HG03432 (cell line): ENCODE measurements around the gene ATE1.
"Not testable (repeated sequence)": the region's sequence is repeated elsewhere in the genome, so short reads cannot be mapped to it uniquely, and the experiment has no call there.

Experiments
- ATAC-seq: cut with Tn5 transposase; IDR thresholded peaks from one replicate; pipeline ENCODE4 v1.9.1; 2021; ENCODE audit warnings: mild to moderate bottlenecking, moderate library complexity; ENCODE audit not compliant: unreplicated experiment

The ATE1 gene

GRCh38 chr10:121927841-121928527 is at the start of gene ATE1:
Gene ATE1, minus strand, starts transcription at chr10:121928031. Its CDS starts 82 bp downstream, at chr10:121927949.
- ATAC-seq, result peak; percentile 89

GRCh38 chr10:121976607-121977006 is 48.8 kb upstream of the ATE1 start:
- no peak for ATAC-seq

GRCh38 chr10:121975295-121976086 is 47.7 kb upstream of the ATE1 start:
- no peak for ATAC-seq

- ATAC-seq, result peak; percentile 91
Observed at GRCh38 chr10:121974535-121975294, 46.9 kb upstream of the ATE1 start, which contains the start of gene NSMCE4A. Gene NSMCE4A, minus strand, starts transcription at chr10:121975217. Its CDS starts 52 bp downstream, at chr10:121975165.

DNA sequence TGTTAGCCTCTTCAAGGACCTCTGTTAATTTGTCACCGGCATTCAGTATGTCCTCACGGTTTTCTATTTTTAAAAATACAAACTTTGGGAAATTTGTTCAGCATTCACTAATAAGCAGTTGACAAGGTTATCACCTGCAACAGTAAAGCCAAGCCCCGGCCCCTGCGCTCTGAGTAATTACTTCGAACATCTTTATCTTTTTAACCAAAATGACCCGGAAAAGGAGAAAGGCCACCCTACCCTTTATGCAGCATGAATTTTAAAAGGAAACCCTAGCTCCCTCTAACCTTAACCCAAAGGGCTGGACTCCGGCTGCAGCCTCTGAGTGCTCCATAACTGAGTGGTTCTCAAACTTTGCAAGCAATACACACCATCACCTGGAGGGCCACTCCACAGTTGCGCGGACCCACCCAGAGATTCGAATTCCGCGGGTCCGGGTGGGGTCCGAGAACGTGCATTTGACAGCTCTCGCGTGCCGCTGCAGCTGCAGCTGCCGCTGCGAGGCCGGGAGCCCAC is 46.2 kb upstream of the ATE1 start:
- peak; percentile 21 for ATAC-seq

- ATAC-seq, result not testable (repeated sequence)
Observed at GRCh38 chr10:121969086-121969485, 41.3 kb upstream of the ATE1 start.

- ATAC-seq, result no peak
Observed at GRCh38 chr10:121965996-121966395, 38.2 kb upstream of the ATE1 start.

DNA sequence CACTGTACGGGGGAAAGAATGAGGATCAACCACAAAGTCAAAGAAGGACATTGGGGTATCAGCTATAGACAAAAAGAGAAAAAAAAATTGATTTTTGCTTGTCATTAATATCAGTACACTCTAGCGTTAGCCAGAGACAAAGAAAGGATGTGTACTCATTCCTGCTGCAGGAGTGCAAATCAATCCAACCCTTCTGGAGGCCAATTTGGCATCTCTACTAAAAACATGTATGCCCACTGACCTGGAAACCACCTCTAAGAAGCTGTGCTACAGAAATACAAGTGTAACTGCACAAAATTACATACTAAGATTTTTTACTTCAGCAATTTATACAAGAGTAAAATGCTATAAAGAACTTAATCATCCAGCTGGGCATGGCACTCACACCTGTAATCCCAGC is 33.6 kb upstream of the ATE1 start:
- ATAC-seq, result no peak

DNA sequence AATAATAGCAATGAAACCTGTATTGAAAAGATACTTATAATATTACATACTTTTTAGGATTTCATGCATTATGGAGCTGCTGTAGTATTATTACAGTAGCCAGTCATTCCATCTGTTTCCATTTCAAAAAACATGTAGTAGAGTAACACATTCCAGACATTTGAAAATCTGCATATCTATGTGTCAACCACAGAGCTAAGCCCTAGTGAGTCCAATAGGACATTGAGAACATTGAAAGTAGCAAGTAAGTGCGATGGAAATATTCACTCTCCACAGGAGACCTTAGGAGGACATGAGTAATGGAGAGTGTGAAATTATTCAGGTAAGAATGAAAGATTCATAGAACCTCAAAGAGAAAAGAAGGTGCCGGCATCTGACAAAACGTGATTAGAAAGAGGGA is 31.8 kb upstream of the ATE1 start:
- ATAC-seq, result no peak

DNA sequence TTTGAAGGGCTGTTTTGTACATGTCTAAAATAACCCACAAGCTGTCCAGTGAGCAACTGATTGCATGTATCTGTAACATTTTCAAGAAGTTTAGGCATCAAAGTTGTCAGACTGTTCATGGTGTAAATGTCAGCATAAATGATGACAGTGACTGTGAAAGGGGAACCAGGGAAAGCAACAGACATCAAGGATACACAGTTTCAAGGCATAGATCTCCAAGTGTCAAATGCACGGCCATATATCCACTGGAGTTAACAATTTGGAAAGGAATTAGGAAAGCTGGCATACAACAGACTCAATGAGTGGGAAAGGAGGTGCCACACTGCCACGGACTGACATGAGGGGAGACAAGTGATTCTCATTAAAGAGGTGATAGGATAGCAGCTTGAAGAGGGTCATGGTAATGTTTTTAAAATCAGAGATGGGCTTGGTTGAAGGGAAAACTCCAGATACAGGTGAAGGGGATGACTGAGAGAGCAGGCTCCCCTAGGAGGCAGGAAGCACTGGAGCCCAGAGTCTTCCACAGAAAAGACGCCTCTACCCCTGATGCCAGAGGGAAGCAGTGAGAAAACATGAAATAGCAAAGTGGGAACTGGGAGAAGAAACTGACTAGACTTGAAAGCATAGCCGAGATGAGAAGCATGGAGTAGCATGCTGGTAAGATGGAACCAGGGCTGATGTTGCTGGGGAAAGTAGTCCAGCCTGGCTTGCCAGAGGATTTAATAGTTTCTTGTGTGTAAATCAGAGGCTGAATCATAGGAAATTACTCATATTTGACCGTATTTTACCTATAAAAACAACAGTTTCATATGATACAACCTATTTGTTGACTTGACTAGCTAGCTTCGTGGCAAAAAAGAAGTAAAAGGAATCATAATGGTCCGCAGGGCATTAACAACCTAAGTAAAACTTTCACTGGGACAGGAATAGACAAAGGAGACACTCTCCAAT is 28.6 kb upstream of the ATE1 start:
- no peak for ATAC-seq

DNA sequence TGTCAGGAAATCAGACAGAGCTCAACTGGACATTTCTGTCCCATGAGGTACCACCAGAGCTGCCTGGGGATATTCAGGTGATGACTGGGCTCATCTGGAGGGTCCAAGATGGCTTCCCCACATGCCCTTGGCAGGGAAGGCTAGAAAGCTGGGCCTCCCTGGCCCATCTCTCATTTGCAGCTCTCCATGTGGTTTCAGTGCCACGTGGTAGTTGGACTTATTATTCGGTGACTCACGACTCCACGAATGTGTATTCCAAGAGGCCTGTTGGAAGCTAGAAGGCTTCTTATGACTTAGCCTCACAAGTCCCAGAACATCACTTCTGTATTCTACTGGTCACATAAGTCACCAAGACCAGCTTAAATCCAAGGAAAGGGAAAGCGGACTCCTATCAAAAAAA is 24.4 kb upstream of the ATE1 start:
- no peak for ATAC-seq

DNA sequence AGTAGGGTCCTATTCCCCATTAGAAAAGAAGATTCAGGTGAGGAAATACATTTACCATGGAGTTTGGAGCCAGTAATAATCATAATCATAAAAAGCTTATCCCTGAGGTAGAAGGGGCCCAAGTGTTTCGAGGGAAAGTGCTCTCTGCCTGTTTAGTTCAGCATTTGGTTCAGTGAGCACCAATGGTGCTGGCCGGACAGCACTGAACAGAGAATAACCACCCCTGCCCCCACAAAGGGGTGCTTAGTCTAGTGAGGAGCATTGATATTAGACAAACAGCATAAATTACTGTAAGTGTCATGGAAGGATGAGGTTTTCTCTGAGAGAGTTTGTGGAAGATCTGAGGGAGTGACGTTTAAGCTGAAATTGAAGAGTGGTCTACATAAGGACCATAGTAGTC is 21.6 kb upstream of the ATE1 start:
- ATAC-seq, result no peak

DNA sequence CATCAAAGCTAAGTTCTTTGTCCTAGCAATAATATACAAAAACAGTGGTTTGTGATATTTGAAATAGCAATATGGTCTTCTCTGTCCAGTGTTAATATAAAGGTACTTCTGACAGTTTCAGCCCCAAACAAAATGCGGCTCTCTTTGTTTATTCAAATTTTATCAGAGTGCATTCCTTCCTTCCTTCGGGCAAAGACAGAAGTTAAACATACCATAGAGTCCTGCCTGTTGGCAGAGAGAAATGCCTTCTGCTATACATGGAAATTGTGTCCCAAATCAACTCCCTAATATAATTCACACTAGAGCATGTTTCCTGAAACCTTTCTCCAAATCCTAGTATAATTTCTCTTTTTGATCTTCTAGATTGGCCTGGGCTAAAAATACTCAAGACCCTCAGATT is 21.2 kb upstream of the ATE1 start:
- ATAC-seq, result no peak

GRCh38 chr10:121947343-121948330 is 19.8 kb upstream of the ATE1 start:
- no peak for ATAC-seq

DNA sequence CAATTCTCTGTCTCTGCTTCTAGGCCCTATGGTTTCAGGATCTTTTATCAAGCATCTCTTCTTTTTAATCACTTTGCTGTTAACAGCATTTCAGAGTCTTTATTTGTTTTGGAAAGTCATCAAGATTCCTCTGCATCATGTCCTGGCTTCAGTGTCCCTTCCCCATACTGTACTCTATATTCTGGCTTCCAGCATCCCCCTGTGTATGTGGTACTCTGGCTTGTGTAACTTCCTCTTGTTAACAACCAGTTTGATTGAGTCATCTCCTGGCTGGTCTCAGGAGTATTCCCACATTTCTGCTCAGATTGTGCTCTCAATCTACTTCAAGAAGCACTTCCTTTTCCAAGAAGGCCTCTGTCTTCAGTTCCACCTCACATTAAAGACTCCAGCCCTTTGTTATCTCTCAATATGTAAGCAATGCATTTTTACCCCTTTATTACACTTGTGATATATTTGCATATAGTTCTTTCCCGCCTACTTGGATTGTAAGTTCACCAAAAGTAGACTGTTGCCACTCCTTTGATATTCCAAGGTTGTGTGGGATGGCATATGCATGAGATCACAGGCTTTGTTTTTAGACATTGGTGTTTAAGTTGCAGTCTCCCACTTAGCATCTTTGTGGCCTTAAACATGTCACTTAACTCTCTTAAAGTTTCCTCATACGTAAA is 15.1 kb upstream of the ATE1 start:
- no peak for ATAC-seq

DNA sequence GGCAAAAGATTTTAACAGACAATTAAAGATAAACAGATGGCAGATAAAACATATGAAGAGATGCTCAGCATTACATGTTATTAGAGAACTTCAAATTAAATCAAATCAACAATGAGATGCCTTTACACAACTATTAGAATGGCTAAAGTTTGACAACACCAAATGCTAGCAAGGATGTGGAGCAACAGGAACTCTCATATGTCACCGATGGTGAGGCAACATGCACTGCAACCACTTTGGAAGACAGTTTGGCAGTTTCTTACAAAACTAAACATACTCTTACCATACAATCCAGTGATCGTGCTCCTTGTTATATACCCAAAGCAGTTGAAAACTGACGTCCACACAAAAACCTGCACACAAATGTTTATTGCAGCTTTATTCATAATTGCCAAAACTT is 13.7 kb upstream of the ATE1 start:
- ATAC-seq, result no peak

GRCh38 chr10:121936295-121936694 is 8.5 kb upstream of the ATE1 start:
- ATAC-seq, result no peak

GRCh38 chr10:121935702-121936101 is 7.9 kb upstream of the ATE1 start:
- no peak for ATAC-seq
